ENCODE results near the gene HTT-AS. TPM values are rescaled to one million over a fixed set of nuclear protein-coding genes. Genes with fewer than 3 reads are reported as not detected.

Gene HTT-AS
- total and polyA plus RNA-seq, 2 experiments from 2014 or later, result not detected

DNA sequence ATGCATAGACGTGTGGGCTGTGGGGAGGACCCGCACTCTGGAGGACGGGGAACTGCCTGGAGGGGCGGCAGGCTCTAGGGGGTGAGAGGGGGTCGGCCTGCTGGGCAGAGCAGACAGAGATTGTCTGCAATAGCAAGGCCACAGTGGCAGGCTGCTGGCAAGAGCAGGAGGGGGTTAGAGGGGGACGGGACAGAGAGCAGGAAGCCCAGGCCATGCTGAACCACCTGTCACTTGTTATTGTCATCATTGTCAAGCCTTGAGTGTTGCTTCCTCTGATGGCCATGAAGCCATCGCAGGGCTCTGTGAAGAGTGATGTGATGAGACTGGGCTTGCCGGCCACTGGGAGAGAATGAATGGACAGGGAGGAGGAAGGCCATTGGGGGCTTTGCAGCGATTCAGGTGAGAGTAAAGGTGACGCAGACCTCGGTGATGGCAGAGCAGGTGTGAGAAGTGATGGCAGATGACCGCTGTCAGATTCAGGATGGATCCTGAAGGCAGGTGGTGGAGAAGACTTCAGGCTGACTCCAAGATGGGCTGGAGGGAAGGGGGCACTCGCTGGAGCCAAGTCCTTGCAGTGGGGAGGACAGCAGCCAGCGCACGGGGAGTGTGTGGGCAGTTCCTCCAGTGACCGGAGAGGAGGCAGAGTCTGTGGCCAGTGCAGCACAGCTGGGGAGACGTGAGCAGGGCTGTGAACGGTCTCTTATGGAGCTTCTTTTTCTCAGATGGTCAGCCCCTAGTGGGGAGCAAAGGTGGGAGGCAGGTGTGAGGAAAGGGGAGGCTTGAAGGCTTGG lies 43.6 kb downstream of the HTT-AS start:
- H2AFZ ChIP-seq, result no peak overlapping the region
- H4K20me1 ChIP-seq (ENCODE audit: insufficient read depth, poor library complexity, severe bottlenecking), result no peaks in the 10 kb centered on the region
- H3K27me3 ChIP-seq, result no peaks in the 10 kb centered on the region
- 90% methylated on average over 18 of the region's 18 CpGs for WGBS (ENCODE audit: low lambda C conversion rate, missing lambda C conversion rate)
- H3K4me1 ChIP-seq (ENCODE audit: insufficient read depth), result no peaks in the 10 kb centered on the region
- TF ChIP-seq EZH2phosphoT487 (IDR thresholded peaks at IDR 0.05; ENCODE audit: low read depth, severe bottlenecking, unreplicated experiment) (no peak), EZH2 (IDR thresholded peaks at IDR 0.05; ENCODE audit: borderline replicate concordance) (no peak), CTCF (IDR thresholded peaks at IDR 0.05; ENCODE audit: poor library complexity) (no peak)
- no peak overlapping the region for H3K4me3 ChIP-seq
- H3K27ac ChIP-seq, result no peak overlapping the region
- H3K79me2 ChIP-seq, result no peaks in the 10 kb centered on the region
- H3K4me2 ChIP-seq, result no peak overlapping the region
- DNase-seq (ENCODE audit: low spot score), result no peak
- no peaks in the 10 kb centered on the region for H3K9me2 ChIP-seq (replicated peaks; ENCODE audit: insufficient read depth)
- H3K9me3 ChIP-seq (ENCODE audit: low read depth), result no peaks in the 10 kb centered on the region
- no peaks in the 10 kb centered on the region for H3K36me3 ChIP-seq (replicated peaks; ENCODE audit: insufficient read depth, low read depth)

DNA sequence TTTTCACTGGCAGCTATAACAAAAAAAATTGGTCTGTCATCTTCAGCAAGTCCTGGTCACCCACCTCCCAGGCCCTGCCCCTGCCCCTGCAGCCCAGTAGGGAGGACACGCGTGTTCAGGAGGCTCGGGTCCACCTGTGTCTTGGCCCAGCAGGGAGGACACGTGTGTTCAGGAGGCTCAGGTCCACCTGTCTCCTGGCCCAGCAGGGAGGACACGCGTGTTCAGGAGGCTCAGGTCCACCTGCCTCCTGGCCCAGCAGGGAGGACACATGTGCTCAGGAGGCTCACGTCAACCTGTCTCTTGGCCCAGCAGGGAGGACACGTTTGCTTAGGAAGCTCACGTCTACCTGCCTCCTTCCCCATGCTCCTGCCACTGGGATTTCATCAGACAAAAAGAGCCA lies 44.9 kb downstream of the HTT-AS start:
- no peak for DNase-seq (ENCODE audit: low spot score)
- no peaks in the 10 kb centered on the region for H3K4me1 ChIP-seq (ENCODE audit: insufficient read depth)
- no peak overlapping the region for H3K4me3 ChIP-seq
- TF ChIP-seq EZH2 (IDR thresholded peaks at IDR 0.05; ENCODE audit: borderline replicate concordance), result no peak
- TF ChIP-seq EZH2phosphoT487 (IDR thresholded peaks at IDR 0.05; ENCODE audit: low read depth, severe bottlenecking, unreplicated experiment), result no peak
- TF ChIP-seq CTCF (IDR thresholded peaks at IDR 0.05; ENCODE audit: poor library complexity), result no peak
- H4K20me1 ChIP-seq (ENCODE audit: insufficient read depth, poor library complexity, severe bottlenecking), result no peaks in the 10 kb centered on the region
- 93% methylated on average over 9 of the region's 9 CpGs for WGBS (ENCODE audit: low lambda C conversion rate, missing lambda C conversion rate)
- no peak overlapping the region for H2AFZ ChIP-seq
- no peaks in the 10 kb centered on the region for H3K9me3 ChIP-seq (ENCODE audit: low read depth)
- H3K79me2 ChIP-seq, result no peaks in the 10 kb centered on the region
- H3K9me2 ChIP-seq (replicated peaks; ENCODE audit: insufficient read depth), result no peaks in the 10 kb centered on the region
- no peak overlapping the region for H3K4me2 ChIP-seq
- H3K36me3 ChIP-seq (replicated peaks; ENCODE audit: insufficient read depth, low read depth), result no peaks in the 10 kb centered on the region
- no peak overlapping the region for H3K27ac ChIP-seq
- H3K27me3 ChIP-seq, result no peaks in the 10 kb centered on the region

GRCh38 chr4:3026540-3026939 lies 47.8 kb downstream of the HTT-AS start:
- H3K4me1 ChIP-seq (ENCODE audit: insufficient read depth), result no peaks in the 10 kb centered on the region
- H3K4me2 ChIP-seq, result no peak overlapping the region
- H3K79me2 ChIP-seq, result no peaks in the 10 kb centered on the region
- WGBS (ENCODE audit: low lambda C conversion rate, missing lambda C conversion rate), result 94% methylated on average over 9 of the region's 9 CpGs
- no peak overlapping the region for H2AFZ ChIP-seq
- no peak for TF ChIP-seq EZH2 (IDR thresholded peaks at IDR 0.05; ENCODE audit: borderline replicate concordance)
- H4K20me1 ChIP-seq (ENCODE audit: insufficient read depth, poor library complexity, severe bottlenecking), result no peaks in the 10 kb centered on the region
- no peak overlapping the region for H3K4me3 ChIP-seq
- no peaks in the 10 kb centered on the region for H3K9me3 ChIP-seq (ENCODE audit: low read depth)
- H3K9me2 ChIP-seq (replicated peaks; ENCODE audit: insufficient read depth), result no peaks in the 10 kb centered on the region
- no peaks in the 10 kb centered on the region for H3K27me3 ChIP-seq
- no peaks in the 10 kb centered on the region for H3K36me3 ChIP-seq (replicated peaks; ENCODE audit: insufficient read depth, low read depth)
- no peak overlapping the region for H3K27ac ChIP-seq
- no peak for DNase-seq (ENCODE audit: low spot score)

GRCh38 chr4:3025881-3026280 lies 48.5 kb downstream of the HTT-AS start:
- no peaks in the 10 kb centered on the region for H4K20me1 ChIP-seq (ENCODE audit: insufficient read depth, poor library complexity, severe bottlenecking)
- no peaks in the 10 kb centered on the region for H3K9me3 ChIP-seq (ENCODE audit: low read depth)
- no peaks in the 10 kb centered on the region for H3K27me3 ChIP-seq
- H3K4me3 ChIP-seq, result no peak overlapping the region
- H3K4me2 ChIP-seq, result no peak overlapping the region
- no peak for DNase-seq (ENCODE audit: low spot score)
- WGBS (ENCODE audit: low lambda C conversion rate, missing lambda C conversion rate), result 95% methylated on average over 21 of the region's 21 CpGs
- no peaks in the 10 kb centered on the region for H3K4me1 ChIP-seq (ENCODE audit: insufficient read depth)
- H3K9me2 ChIP-seq (replicated peaks; ENCODE audit: insufficient read depth), result no peaks in the 10 kb centered on the region
- no peak overlapping the region for H3K27ac ChIP-seq
- no peak overlapping the region for H2AFZ ChIP-seq
- no peaks in the 10 kb centered on the region for H3K36me3 ChIP-seq (replicated peaks; ENCODE audit: insufficient read depth, low read depth)
- H3K79me2 ChIP-seq, result no peaks in the 10 kb centered on the region
- TF ChIP-seq EZH2 (IDR thresholded peaks at IDR 0.05; ENCODE audit: borderline replicate concordance), result no peak
- TF ChIP-seq EZH2phosphoT487 (IDR thresholded peaks at IDR 0.05; ENCODE audit: low read depth, severe bottlenecking, unreplicated experiment), result no peak
- no peak for TF ChIP-seq CTCF (IDR thresholded peaks at IDR 0.05; ENCODE audit: poor library complexity)

Measured in hepatocyte (in vitro differentiated cells).